ENCODE data around the gene LEP. TPM values are rescaled to one million over a fixed set of nuclear protein-coding genes. Genes with fewer than 3 reads are reported as not detected.
A peak's percentile ranks its signal among the peaks of the same experiment; 100 is the strongest.

Gene LEP
- total RNA-seq, 1 donor from 2014 or later, result 0.89 TPM

GRCh38 chr7:128244861-128245260 lies 3.8 kb downstream of the LEP start:
- no peak for DNase-seq (ENCODE audit: low spot score)

DNA sequence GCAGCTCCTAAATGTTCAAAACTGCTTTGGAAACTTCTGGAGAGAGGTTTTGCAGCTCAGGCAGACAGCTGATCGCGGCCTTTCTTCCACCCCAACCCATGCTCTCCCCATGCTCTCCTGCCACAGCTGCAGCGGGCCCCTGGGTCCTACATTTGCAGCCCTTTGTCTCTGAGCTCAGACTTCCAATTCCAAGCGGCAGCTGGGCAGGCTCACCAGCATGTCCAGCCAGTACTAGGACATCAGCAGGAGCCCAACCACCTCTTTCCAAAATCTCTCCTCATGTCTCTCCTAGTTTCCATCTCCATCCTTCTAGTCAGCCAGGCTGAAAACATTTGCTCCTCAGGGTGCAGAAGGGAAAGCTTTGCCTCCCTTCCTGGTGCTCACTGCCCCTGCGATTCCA lies 6.0 kb downstream of the LEP start:
- no peak for DNase-seq (ENCODE audit: low spot score)

DNA sequence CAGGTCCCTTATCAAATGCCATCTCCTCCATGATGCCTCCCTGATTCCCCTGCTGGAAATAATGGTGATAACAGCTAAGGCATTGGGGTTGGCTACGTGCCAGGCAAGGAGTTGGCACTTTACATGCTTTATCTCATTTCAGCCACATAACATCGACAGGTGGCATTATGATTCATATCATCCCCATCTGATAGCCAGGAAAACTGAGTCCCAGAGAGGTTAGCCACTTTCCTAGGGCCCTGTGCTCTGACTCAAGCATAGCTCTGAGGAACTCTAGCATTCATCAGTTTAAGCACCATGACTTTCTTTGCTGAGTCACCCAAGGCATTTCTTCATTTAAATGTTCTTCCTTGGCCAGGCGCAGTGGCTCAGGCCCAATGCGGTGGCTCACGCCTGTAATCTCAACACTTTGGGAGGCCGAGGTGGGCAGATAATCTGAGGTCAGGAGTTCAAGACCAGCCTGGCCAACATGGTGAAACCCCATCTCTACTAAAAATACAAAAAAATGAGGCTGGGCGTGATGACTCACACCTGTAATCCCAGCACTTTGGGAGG lies 6.6 kb downstream of the LEP start:
- DNase-seq (ENCODE audit: low spot score), result no peak

DNA sequence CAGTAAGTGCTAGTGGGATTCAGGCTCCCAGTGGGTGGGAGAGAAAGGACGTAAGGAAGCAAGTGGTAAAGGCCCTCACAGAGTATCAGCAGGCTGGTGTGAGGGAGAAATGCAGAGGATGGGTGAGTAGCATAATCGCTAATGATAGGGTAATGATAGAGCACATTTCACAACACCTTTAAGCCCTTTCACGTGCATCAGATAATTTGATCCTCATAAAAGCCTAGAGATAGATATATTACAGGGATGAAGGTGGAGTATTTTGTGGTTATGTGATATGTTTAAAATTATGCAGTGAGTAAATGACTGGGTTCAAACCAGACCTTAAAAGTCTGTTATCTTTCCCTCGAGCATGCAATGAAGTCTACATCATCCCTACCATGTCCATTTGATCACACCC lies 10.3 kb downstream of the LEP start:
- DNase-seq (ENCODE audit: low spot score), result no peak

- no peak for DNase-seq (ENCODE audit: low spot score)
Measured at GRCh38 chr7:128253701-128254100, 12.6 kb downstream of the LEP start.

GRCh38 chr7:128254470-128254869 lies 13.4 kb downstream of the LEP start:
- no peak for DNase-seq (ENCODE audit: low spot score)

DNA sequence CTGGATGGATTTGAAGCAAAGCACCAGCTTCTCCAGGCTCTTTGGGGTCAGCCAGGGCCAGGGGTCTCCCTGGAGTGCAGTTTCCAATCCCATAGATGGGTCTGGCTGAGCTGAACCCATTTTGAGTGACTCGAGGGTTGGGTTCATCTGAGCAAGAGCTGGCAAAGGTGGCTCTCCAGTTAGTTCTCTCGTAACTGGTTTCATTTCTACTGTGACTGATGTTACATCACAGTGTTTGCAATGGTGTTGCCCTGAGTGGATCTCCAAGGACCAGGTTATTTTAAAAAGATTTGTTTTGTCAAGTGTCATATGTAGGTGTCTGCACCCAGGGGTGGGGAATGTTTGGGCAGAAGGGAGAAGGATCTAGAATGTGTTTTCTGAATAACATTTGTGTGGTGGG lies 14.2 kb downstream of the LEP start:
- DNase-seq (ENCODE audit: low spot score), result no peak

DNA sequence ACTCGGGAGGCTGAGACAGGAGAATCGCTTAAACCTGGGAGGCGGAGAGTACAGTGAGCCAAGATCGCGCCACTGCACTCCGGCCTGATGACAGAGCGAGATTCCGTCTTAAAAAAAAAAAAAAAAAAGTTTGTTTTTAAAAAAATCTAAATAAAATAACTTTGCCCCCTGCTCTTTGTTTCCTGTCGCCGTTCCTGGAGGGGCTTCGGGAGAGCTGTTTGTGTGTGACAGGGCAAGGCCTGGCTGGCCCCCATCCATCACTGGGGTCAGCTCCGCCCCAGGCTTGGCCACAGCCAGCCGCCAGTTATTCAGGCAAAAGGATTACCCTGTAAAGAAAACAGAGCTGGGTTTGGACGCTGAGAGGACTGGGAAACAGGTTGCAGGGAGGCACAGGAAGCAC lies 16.4 kb downstream of the LEP start:
- no peak for DNase-seq (ENCODE audit: low spot score)

- peak; percentile 81 for DNase-seq (ENCODE audit: low spot score)
Measured at GRCh38 chr7:128259131-128260061, 18.3 kb downstream of the LEP start.

GRCh38 chr7:128260069-128260795 lies 19.2 kb downstream of the LEP start:
- no peak for DNase-seq (ENCODE audit: low spot score)

- DNase-seq (ENCODE audit: low spot score), result no peak
Measured at GRCh38 chr7:128262273-128263028, 21.4 kb downstream of the LEP start.

GRCh38 chr7:128263420-128263819 lies 22.3 kb downstream of the LEP start:
- no peak for DNase-seq (ENCODE audit: low spot score)

DNA sequence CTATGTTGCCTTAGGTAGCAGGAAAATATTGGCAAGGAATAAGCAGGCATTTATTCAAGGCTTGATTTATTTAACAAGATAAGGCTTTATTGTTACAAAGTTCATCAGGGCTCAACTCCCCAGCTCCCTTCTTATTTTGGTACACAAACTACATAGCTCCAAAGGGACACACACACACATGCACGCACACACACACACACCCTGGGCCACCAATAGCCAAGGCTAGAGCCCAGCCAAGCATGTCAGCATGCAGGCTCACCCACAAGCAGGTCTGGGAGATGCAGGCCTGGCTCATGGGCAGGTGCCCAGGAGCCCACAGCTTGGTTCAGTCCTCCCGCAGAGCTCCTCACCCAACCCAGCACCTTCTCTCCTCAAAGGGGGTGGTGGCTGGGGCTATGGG lies 23.4 kb downstream of the LEP start:
- DNase-seq (ENCODE audit: low spot score), result peak; percentile 60

- DNase-seq (ENCODE audit: low spot score), result no peak
Measured at GRCh38 chr7:128265156-128265905, 24.3 kb downstream of the LEP start.

- DNase-seq (ENCODE audit: low spot score), result no peak
Measured at GRCh38 chr7:128265906-128266300, 24.8 kb downstream of the LEP start.

- no peak for DNase-seq (ENCODE audit: low spot score)
Measured at GRCh38 chr7:128266529-128266882, 25.4 kb downstream of the LEP start.

GRCh38 chr7:128266883-128267594 lies 26.0 kb downstream of the LEP start:
- peak; percentile 85 for DNase-seq (ENCODE audit: low spot score)

GRCh38 chr7:128267595-128267924 lies 26.5 kb downstream of the LEP start:
- no peak for DNase-seq (ENCODE audit: low spot score)

DNA sequence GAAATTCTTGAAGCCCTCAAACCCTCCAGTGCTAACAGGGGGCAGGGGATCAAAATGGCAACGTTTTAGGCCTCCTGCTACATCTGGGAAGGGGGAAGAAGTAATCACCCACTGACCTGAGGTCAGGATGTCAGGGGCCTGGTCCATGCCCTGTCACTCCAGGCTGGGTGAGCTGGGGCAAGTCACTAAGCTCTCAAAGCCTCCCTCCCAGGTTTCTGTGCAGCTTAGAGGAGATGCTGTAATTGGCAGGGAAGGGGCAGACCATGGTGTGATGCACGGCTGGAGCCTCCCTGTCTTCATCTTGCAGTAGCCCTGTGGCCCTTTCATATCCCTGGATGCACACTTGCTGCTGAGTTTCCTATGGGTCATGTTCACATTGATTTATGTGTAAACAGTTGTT lies 27.2 kb downstream of the LEP start:
- DNase-seq (ENCODE audit: low spot score), result no peak

- no peak for DNase-seq (ENCODE audit: low spot score)
Measured at GRCh38 chr7:128270826-128271272, 29.8 kb downstream of the LEP start.

DNA sequence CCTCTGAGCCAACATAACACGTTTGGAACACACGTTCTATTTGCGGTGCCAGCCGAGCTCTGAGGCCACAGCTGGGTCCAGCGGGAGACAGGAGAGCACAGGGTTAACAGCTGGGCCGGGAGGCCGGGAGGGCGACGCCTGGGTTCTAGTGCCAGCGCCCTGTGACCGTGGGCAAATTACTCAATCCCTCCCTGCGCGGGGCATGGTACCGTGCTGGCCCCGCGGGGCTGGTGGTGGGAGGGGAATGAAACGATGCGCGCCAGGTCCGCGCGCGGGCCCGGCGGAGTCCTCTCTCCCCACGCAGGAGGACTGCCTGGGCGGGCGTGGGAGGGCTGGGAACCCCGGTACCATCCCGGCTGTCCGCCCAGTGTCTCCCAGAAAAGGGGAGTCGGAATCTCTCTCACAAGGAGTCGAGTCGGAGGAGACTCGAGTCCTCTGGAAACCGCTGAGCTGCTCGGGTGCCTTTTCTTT lies 30.4 kb downstream of the LEP start:
- no peak for DNase-seq (ENCODE audit: low spot score)

Measured in ureter (tissue), 1 donor.